IPS-15b (cell line): ENCODE measurements around the gene FBXL20.
A peak's percentile ranks its signal among the peaks of the same experiment; 100 is the strongest.
"Not testable (repeated sequence)": the region's sequence is repeated elsewhere in the genome, so short reads cannot be mapped to it uniquely, and the experiment has no call there.

Experiments used
- H3K27me3 ChIP-seq: one replicate; pipeline ENCODE4 v1.6.1; 2013; ENCODE audit warnings: low read length; ENCODE audit not compliant: control insufficient read depth, insufficient read depth
- H3K36me3 ChIP-seq: one replicate; pipeline ENCODE4 v1.6.1; 2013; ENCODE audit warnings: low read length; ENCODE audit not compliant: control insufficient read depth, insufficient read depth
- H3K4me1 ChIP-seq: one replicate; pipeline ENCODE4 v1.6.1; 2013; ENCODE audit warnings: mild to moderate bottlenecking, low read length; ENCODE audit not compliant: control insufficient read depth, insufficient read depth
- H3K4me3 ChIP-seq: one replicate; pipeline ENCODE4 v1.5.1; 2013; ENCODE audit warnings: low read depth, low read length
- H3K9ac ChIP-seq: one replicate; pipeline ENCODE4 v1.6.1; 2013; ENCODE audit warnings: low read depth, mild to moderate bottlenecking, low read length
- H3K9me3 ChIP-seq: one replicate; pipeline ENCODE4 v1.6.1; 2013; ENCODE audit warnings: mild to moderate bottlenecking, low read length; ENCODE audit not compliant: control insufficient read depth, insufficient read depth

FBXL20 gene

DNA sequence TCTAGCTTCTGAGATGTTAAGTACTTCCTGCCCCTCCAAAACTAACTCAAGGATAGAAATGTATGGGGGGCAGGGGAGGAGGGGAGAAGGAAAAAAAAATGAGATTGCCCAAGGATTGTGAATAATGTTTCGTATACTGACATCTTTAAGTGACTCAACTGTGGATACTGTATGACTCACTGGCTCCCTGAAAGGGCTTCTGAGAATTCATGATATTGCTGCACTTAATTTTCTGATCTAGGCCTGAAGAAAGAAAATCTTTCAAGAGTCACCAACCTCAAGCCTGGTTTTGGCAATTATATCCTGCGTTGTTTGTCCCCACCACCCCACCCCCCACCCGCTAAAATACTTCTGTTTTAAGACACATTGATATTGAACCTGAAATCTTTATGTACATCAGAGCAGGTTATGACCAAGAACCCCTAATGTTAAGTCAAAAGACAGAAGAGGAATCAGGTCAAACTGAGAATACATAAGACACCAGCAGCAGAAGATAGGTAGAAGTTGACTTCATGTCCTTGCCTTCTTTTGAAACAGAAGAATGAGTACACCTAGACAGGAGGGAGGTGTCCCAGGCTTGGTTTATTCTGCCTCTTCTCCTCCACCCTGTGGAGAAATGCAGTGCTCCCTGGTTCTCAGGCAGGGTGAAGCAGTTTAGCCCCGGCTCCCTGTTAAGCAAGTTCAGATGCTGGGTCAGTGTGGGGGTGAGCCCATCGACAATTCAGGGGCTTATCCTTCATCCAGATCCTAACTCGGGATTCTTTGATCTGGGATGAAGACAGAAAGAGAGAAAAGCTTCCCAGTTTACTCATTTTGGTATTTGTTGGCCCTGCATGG lies 3.3 kb upstream of the FBXL20 start:
- Histone ChIP-seq H3K4me3 (no peak overlapping the region), H3K27me3 (no peaks in the 10 kb centered on the region), H3K36me3 (peaks cover 24% of the 10 kb centered on the region), H3K9ac (no peak overlapping the region), H3K9me3 (no peaks in the 10 kb centered on the region), H3K4me1 (peaks cover 7% of the 10 kb centered on the region)

DNA sequence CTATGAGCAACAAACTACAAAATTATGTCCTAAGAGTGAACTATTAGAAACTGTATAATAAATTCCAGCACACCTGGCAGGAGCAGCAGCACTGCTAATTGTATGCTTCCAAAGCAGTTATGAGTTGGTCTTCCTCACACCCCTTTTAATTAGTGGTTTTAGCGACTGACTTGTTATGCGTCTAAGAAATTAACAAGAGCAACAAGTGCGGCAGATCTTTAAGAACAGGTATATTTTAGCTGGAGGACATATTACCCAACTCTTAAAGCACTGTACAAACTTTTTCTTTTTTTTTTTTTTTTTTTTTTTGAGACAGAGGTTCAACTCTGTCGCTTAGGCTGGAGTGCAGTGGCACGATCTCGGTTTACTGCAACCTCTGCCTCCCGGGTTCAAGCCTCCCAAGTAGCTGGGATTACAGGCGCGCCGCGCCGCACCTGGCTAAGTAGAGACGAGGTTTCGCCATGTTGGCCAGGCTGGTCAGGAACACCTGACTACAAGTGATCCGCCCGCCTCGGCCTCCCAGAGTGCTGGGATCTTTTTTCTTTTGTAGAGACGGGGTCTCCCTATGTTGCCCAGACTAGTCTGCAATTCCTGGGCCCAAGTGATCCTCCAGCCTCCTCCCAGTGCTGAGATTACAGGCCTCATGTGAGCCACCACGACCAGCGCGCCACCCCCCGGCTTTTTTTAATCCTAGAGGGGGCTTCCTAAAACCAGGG lies 1.6 kb upstream of the FBXL20 start:
- peaks cover 7% of the 10 kb centered on the region for H3K4me1 ChIP-seq
- H3K4me3 ChIP-seq, result no peak overlapping the region
- H3K36me3 ChIP-seq, result peaks cover 8% of the 10 kb centered on the region
- H3K27me3 ChIP-seq, result no peaks in the 10 kb centered on the region
- no peak overlapping the region for H3K9ac ChIP-seq
- no peaks in the 10 kb centered on the region for H3K9me3 ChIP-seq

DNA sequence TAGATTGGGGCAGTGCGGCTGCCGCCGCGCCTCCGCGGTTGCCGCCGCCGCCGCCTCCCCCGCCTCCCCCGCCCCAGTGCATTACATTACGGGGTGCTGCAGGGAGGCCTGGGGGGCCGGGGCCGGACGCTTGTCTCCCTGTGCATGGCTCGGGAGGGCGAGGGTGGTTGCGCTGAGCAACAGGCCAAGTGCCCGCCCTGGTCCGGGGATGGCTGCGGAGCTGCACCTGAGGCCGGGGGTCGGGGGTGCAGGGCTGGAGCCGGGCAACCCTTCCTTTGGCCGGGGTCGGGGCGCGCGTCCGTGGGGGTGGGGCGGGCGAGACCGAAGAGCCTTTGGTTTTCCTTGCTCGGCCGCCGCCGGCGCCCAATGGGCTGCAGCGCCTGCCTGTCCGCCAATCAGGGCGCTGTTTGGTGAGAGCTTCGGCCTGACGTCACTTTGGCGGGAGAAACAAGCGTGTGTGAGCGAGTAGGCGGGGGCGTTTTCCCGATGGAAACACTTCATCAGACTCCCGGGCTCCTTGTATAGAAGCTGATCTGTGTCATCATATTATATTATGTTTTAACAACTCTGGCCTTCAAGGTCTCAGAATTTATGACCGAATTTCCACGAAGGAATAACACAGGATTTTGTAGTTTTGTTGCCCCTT lies 941 bp upstream of the FBXL20 start:
- Histone ChIP-seq H3K4me3 (peak overlapping the region; percentile 89), H3K27me3 (no peaks in the 10 kb centered on the region), H3K36me3 (peaks cover under 1% of the 10 kb centered on the region), H3K9me3 (no peaks in the 10 kb centered on the region), H3K4me1 (peaks cover 7% of the 10 kb centered on the region), H3K9ac (no peak overlapping the region)

DNA sequence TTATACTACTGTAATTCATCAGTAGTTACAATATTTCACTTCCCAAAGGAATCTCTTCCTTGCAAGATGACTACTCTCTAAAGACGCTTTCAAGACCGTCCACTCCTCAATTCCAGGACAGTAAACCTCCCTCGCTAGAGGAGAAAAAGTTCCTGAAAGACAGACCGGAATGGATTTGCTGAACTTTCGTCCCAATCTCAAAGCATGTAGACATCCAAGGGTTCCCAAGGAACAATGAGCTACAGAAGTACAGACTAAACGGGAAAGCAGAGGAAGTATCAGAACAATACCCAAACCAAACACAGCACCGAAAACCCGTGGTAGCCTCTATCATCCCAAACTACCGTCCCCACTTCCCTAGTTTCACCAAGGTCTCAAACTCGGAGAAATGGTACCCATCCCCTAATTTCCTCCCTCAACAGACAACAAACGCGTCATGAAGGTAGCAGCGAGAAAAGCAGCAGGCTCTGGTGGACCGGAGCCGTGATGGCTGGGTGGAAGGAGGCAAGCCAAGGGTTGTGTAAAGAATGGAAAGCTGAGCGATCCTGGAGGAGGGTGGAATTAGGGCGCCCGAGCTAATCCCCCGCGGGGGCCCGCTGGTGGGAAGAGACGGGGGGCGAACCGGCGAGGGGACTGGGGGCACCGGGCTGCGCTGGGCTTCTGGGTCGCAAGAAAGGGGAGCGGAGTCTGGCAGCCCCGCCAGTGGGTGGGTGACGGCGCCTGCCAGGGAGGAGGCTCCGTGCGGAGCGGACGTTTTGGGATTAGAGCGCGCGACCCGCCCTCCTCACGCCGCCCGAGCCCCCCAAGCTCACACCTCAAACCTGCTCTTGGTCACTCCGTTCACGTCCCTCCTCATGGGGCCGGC lies 647 bp downstream of the FBXL20 start:
- Histone ChIP-seq H3K4me3 (peak overlapping the region; percentile 89), H3K4me1 (peaks cover 7% of the 10 kb centered on the region), H3K9me3 (no peaks in the 10 kb centered on the region), H3K36me3 (no peaks in the 10 kb centered on the region), H3K9ac (peak overlapping the region; percentile 65), H3K27me3 (no peaks in the 10 kb centered on the region)

DNA sequence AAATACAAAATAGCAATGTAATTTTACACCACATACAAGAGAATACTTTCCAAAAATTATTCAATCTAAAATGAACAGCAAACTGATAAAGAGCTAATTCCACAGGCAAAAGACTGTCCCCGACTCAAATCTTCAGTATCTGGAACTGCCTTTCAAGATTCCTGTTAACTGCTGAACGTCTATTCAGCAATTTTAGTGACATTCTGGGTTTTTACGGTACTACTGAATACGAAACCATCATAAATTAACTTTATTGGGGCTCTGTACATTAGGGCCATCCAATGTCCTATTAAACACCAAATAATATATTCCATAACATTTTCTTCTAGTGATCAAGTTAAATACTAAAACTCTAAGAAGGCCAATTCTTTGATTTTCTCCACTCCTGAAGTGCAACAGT lies 1.6 kb downstream of the FBXL20 start:
- Histone ChIP-seq H3K4me3 (no peak overlapping the region), H3K27me3 (no peaks in the 10 kb centered on the region), H3K36me3 (no peaks in the 10 kb centered on the region), H3K9me3 (no peaks in the 10 kb centered on the region), H3K9ac (no peak overlapping the region), H3K4me1 (peaks cover 7% of the 10 kb centered on the region)

DNA sequence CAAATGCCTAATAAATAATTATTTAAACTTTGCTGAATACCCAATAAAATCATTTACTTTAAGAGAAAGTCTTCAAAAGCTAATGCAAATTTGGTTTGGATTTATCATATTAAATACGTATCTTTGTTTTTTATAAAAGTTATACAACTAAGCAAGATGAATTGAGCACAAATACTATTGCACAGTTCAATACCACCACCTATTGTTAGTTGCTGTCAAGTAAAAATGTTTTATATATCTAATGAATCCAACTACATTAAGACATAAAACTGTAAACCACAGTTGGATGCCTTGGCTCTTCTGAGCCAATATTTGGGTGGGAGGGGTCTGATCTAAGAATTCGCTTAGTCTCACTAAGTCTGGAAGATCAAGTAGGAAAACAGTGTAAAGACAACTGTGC lies 7.7 kb downstream of the FBXL20 start:
- H3K9ac ChIP-seq, result no peak overlapping the region
- no peaks in the 10 kb centered on the region for H3K27me3 ChIP-seq
- H3K4me1 ChIP-seq, result no peaks in the 10 kb centered on the region
- no peak overlapping the region for H3K4me3 ChIP-seq
- no peaks in the 10 kb centered on the region for H3K9me3 ChIP-seq
- H3K36me3 ChIP-seq, result no peaks in the 10 kb centered on the region

DNA sequence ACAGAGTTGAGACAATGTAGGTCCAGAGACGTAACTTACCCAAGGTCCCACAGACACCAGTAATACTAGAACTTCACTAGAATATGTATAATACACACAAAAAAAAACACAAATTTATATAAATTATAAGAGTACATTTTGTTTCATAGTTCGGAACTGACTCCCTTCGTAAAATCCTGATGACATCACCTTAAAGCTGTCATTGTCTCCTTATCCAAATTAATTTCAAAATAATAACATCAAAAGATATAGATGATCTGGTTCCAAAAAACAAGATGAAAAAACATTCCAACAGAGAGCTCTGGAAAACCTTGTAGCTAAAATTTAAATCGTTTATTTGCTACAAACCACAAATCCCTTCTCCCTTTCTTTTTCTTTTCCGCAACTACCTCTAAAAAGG lies 10.0 kb downstream of the FBXL20 start:
- Histone ChIP-seq H3K9me3 (no peaks in the 10 kb centered on the region), H3K4me3 (no peak overlapping the region), H3K9ac (no peak overlapping the region), H3K36me3 (no peaks in the 10 kb centered on the region), H3K4me1 (no peaks in the 10 kb centered on the region), H3K27me3 (no peaks in the 10 kb centered on the region)

DNA sequence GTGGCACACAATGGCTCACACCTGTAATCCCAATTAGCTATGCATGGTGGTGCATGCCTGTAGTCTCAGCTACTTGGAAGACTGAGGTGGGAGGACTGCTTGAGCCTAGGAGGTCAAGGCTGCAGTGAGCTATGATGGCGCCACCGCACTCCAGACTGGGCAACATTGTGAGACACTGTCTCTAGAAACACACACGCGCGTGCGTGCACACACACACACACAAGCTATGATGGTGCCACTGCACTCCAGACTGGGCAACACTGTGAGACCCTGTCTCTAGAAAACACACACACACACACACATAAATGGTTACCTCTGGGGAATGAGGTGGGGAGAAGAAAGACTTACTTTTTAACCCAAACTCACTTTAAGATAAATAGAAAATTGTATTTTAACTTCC lies 16.4 kb downstream of the FBXL20 start:
- H3K36me3 ChIP-seq, result no peaks in the 10 kb centered on the region
- no peak overlapping the region for H3K9ac ChIP-seq
- H3K4me1 ChIP-seq, result no peaks in the 10 kb centered on the region

DNA sequence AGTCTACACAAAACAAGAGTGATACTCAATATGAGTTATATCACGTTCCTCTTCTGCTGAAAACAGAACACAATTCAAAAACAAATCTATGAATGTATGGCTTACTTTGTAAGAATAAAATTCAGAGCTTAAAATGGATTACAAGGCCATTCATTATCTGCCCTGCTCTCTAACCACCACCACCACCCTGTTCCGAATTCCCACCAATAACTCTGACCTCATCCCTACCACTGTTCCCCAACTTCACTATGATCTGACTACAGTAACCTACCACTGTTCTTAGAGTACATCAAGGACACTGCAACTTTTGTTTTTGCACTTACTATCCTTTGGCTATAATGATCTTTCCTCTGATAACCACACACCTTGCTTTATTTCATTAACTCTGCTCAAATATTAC lies 21.3 kb downstream of the FBXL20 start:
- Histone ChIP-seq H3K27me3 (no peaks in the 10 kb centered on the region), H3K4me1 (no peaks in the 10 kb centered on the region), H3K9ac (no peak overlapping the region), H3K9me3 (no peaks in the 10 kb centered on the region), H3K4me3 (no peak overlapping the region), H3K36me3 (no peaks in the 10 kb centered on the region)

More for the DNA sequence above, 16.4 kb downstream of the FBXL20 start:
- Histone ChIP-seq H3K27me3 (no peaks in the 10 kb centered on the region), H3K4me3 (no peak overlapping the region), H3K9me3 (no peaks in the 10 kb centered on the region)

DNA sequence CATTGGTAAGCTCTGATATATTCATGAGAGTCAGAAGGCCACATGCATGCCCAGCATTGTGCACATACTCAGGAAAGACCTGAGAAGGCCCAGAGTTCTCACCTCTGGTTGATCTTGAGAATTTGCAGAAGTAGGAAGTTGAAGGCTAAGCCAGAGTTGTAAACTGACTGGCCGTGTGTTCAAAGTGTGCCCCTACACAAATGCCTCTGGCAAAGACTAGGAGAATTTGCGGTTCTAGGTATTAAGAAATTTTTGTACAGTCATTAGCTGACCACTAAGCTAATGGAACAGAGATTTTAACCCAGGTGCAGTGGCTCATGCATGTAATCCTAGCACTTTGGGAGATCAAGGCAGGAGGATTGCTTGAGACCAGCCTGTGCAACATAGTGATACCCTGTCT lies 25.0 kb downstream of the FBXL20 start:
- Histone ChIP-seq H3K27me3 (no peaks in the 10 kb centered on the region), H3K9me3 (no peaks in the 10 kb centered on the region), H3K36me3 (no peaks in the 10 kb centered on the region), H3K4me3 (no peak overlapping the region), H3K9ac (no peak overlapping the region), H3K4me1 (no peaks in the 10 kb centered on the region)

DNA sequence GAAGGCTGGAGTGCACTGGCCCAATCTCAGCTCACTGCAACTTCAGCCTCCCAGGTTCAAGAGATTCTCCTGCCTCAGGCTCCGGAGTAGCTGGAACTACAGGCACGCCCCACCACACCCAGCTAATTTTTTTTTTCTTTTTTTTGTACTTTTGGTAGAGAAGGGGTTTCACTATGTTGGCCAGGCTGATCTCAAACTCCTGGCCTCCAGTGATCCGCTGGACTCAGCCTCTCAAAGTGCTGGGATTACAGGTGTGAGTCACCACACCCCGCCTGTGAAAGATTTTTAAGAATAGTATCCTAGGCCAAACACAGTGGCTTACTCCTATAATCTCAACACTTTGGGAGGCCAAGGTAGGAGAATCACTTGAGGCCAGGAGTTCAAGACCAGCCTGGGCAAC lies 33.6 kb downstream of the FBXL20 start:
- not testable (repeated sequence) for H3K4me1 ChIP-seq, H3K27me3 ChIP-seq, H3K4me3 ChIP-seq, H3K9ac ChIP-seq, H3K36me3 ChIP-seq, H3K9me3 ChIP-seq
